KMS-11 (cell line): ENCODE results near the gene CFAP73.

ENCODE experiments used
- H2AFZ ChIP-seq: fragments of 200-600 bp; sonication (generic); 2 replicates; pipeline ENCODE4 v1.6.1; 2016; ENCODE audit warnings: antibody characterized with exemption, mixed run types, low read depth
- H3K27ac ChIP-seq: fragments of 200-600 bp; sonication (generic); 2 replicates; pipeline ENCODE4 v1.6.1; 2016; ENCODE audit warnings: mild to moderate bottlenecking, mixed run types
- H3K27me3 ChIP-seq: fragments of 200-600 bp; sonication (generic); 2 replicates; pipeline ENCODE4 v1.6.1; 2017; ENCODE audit warnings: mild to moderate bottlenecking, low read depth, mixed run types, moderate library complexity; ENCODE audit not compliant: insufficient read depth
- H3K36me3 ChIP-seq: fragments of 200-600 bp; sonication (generic); 2 replicates; pipeline ENCODE4 v1.6.1; 2017; ENCODE audit warnings: mild to moderate bottlenecking, mixed run types; ENCODE audit not compliant: insufficient read depth
- H3K4me1 ChIP-seq: fragments of 200-600 bp; sonication (generic); 2 replicates; pipeline ENCODE4 v1.6.1; 2016; ENCODE audit warnings: mild to moderate bottlenecking, low read depth, mixed run types; ENCODE audit not compliant: poor library complexity, severe bottlenecking
- H3K4me2 ChIP-seq: fragments of 200-600 bp; sonication (generic); 2 replicates; pipeline ENCODE4 v1.7.0; 2016; ENCODE audit warnings: mild to moderate bottlenecking, mixed run types
- H3K4me3 ChIP-seq: fragments of 200-600 bp; sonication (generic); IDR thresholded peaks from 2 replicates; pipeline ENCODE4 v1.6.1; 2017; ENCODE audit warnings: low read depth, low read length, mixed read lengths; ENCODE audit not compliant: insufficient read depth
- H3K79me2 ChIP-seq: fragments of 200-600 bp; sonication (generic); 2 replicates; pipeline ENCODE4 v1.6.1; 2016; ENCODE audit warnings: low read depth, mixed run types; ENCODE audit not compliant: insufficient read depth
- H3K9ac ChIP-seq: fragments of 200-600 bp; sonication (generic); 2 replicates; pipeline ENCODE4 v1.6.1; 2016; ENCODE audit warnings: mild to moderate bottlenecking, mixed run types
- H4K20me1 ChIP-seq: fragments of 200-600 bp; sonication (generic); 2 replicates; pipeline ENCODE4 v1.6.1; 2016; ENCODE audit warnings: mild to moderate bottlenecking, mixed run types; ENCODE audit not compliant: insufficient read depth
- TF ChIP-seq, protein P1 (sequence below): fragments of 200-600 bp; sonication (generic); conservative IDR thresholded peaks from 2 replicates; pipeline ENCODE4 v1.6.1; 2017; ENCODE audit warnings: low read depth, mild to moderate bottlenecking, antibody characterized with exemption, low read length, moderate library complexity, mixed read lengths

CFAP73 gene

GRCh38 chr12:113130457-113131135 lies 18.9 kb upstream of the CFAP73 start:
- TF ChIP-seq, protein P1, sequence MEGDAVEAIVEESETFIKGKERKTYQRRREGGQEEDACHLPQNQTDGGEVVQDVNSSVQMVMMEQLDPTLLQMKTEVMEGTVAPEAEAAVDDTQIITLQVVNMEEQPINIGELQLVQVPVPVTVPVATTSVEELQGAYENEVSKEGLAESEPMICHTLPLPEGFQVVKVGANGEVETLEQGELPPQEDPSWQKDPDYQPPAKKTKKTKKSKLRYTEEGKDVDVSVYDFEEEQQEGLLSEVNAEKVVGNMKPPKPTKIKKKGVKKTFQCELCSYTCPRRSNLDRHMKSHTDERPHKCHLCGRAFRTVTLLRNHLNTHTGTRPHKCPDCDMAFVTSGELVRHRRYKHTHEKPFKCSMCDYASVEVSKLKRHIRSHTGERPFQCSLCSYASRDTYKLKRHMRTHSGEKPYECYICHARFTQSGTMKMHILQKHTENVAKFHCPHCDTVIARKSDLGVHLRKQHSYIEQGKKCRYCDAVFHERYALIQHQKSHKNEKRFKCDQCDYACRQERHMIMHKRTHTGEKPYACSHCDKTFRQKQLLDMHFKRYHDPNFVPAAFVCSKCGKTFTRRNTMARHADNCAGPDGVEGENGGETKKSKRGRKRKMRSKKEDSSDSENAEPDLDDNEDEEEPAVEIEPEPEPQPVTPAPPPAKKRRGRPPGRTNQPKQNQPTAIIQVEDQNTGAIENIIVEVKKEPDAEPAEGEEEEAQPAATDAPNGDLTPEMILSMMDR: no peak
- no peak overlapping the region for H3K27ac ChIP-seq
- no peak overlapping the region for H3K4me2 ChIP-seq
- H3K4me3 ChIP-seq: no peak overlapping the region
- no peak overlapping the region for H2AFZ ChIP-seq
- H3K4me1 ChIP-seq: peaks cover 5% of the 10 kb centered on the region
- no peak overlapping the region for H3K9ac ChIP-seq
- H3K27me3 ChIP-seq: no peaks in the 10 kb centered on the region
- H3K36me3 ChIP-seq: no peaks in the 10 kb centered on the region
- no peaks in the 10 kb centered on the region for H3K79me2 ChIP-seq
- H4K20me1 ChIP-seq: no peaks in the 10 kb centered on the region

GRCh38 chr12:113131556-113131955 lies 18.0 kb upstream of the CFAP73 start:
- Histone ChIP-seq H3K4me2 (no peak overlapping the region), H3K4me1 (peaks cover 5% of the 10 kb centered on the region), H3K27me3 (no peaks in the 10 kb centered on the region), H2AFZ (no peak overlapping the region), H4K20me1 (no peaks in the 10 kb centered on the region), H3K4me3 (no peak overlapping the region), H3K27ac (no peak overlapping the region), H3K79me2 (no peaks in the 10 kb centered on the region), H3K9ac (no peak overlapping the region), H3K36me3 (no peaks in the 10 kb centered on the region)
- TF ChIP-seq, protein P1: no peak

- no peaks in the 10 kb centered on the region for H3K27me3 ChIP-seq
- H3K4me1 ChIP-seq: peaks cover 8% of the 10 kb centered on the region
- H3K9ac ChIP-seq: no peak overlapping the region
- no peaks in the 10 kb centered on the region for H4K20me1 ChIP-seq
- H3K27ac ChIP-seq: no peak overlapping the region
- TF ChIP-seq, protein P1: no peak
- H3K4me3 ChIP-seq: no peak overlapping the region
- no peaks in the 10 kb centered on the region for H3K36me3 ChIP-seq
- H3K4me2 ChIP-seq: no peak overlapping the region
- H3K79me2 ChIP-seq: no peaks in the 10 kb centered on the region
- H2AFZ ChIP-seq: no peak overlapping the region
Observed at GRCh38 chr12:113133036-113133435, 16.5 kb upstream of the CFAP73 start.

GRCh38 chr12:113133666-113134065 lies 15.9 kb upstream of the CFAP73 start:
- no peak overlapping the region for H2AFZ ChIP-seq
- TF ChIP-seq, protein P1: no peak
- no peaks in the 10 kb centered on the region for H3K27me3 ChIP-seq
- no peaks in the 10 kb centered on the region for H3K36me3 ChIP-seq
- no peaks in the 10 kb centered on the region for H4K20me1 ChIP-seq
- H3K4me2 ChIP-seq: no peak overlapping the region
- H3K9ac ChIP-seq: no peak overlapping the region
- no peaks in the 10 kb centered on the region for H3K79me2 ChIP-seq
- H3K4me1 ChIP-seq: peaks cover 14% of the 10 kb centered on the region
- H3K27ac ChIP-seq: no peak overlapping the region
- no peak overlapping the region for H3K4me3 ChIP-seq
